Osteocyte (in vitro differentiated cells): ENCODE results near the gene ARSI. TPM values are rescaled to one million over a fixed set of nuclear protein-coding genes. Genes with fewer than 3 reads are reported as not detected.

ENCODE experiments used
- DNase-seq: peaks from one replicate; pipeline ENCODE4 v3.0.0; 2021; ENCODE audit warnings: mixed read lengths; ENCODE audit not compliant: unreplicated experiment; ENCODE audit errors: extremely low spot score
- H3K27ac Mint-ChIP-seq: one replicate; pipeline ENCODE4 v1.8.0; 2021; ENCODE audit warnings: mild to moderate bottlenecking, mixed read lengths; ENCODE audit not compliant: unreplicated experiment
- H3K27me3 Mint-ChIP-seq: one replicate; pipeline ENCODE4 v1.8.0; 2021; ENCODE audit warnings: mixed read lengths; ENCODE audit not compliant: unreplicated experiment
- H3K36me3 Mint-ChIP-seq: one replicate; pipeline ENCODE4 v1.8.0; 2021; ENCODE audit warnings: mixed read lengths; ENCODE audit not compliant: unreplicated experiment
- H3K4me1 Mint-ChIP-seq: one replicate; pipeline ENCODE4 v1.8.0; 2021; ENCODE audit warnings: mixed read lengths; ENCODE audit not compliant: unreplicated experiment
- H3K4me3 Mint-ChIP-seq: one replicate; pipeline ENCODE4 v1.8.0; 2021; ENCODE audit warnings: mild to moderate bottlenecking, moderate library complexity, mixed read lengths; ENCODE audit not compliant: unreplicated experiment
- H3K9me3 Mint-ChIP-seq: one replicate; pipeline ENCODE4 v1.8.0; 2021; ENCODE audit warnings: mixed read lengths; ENCODE audit not compliant: unreplicated experiment
- total RNA-seq: library from RNA; stranded (reverse); gene quantifications from 2 replicates; pipeline ENCODE4 v1.2.1, GENCODE V29; 2021
- TF ChIP-seq, protein P1 (sequence below): fragments of 200-600 bp; sonication (generic); IDR thresholded peaks from 2 replicates; pipeline ENCODE4 v1.5.0; 2021; ENCODE audit warnings: antibody characterized with exemption, mild to moderate bottlenecking, moderate library complexity

Gene ARSI
- total RNA-seq, 1 donor from 2014 or later: 0.51 TPM

DNA sequence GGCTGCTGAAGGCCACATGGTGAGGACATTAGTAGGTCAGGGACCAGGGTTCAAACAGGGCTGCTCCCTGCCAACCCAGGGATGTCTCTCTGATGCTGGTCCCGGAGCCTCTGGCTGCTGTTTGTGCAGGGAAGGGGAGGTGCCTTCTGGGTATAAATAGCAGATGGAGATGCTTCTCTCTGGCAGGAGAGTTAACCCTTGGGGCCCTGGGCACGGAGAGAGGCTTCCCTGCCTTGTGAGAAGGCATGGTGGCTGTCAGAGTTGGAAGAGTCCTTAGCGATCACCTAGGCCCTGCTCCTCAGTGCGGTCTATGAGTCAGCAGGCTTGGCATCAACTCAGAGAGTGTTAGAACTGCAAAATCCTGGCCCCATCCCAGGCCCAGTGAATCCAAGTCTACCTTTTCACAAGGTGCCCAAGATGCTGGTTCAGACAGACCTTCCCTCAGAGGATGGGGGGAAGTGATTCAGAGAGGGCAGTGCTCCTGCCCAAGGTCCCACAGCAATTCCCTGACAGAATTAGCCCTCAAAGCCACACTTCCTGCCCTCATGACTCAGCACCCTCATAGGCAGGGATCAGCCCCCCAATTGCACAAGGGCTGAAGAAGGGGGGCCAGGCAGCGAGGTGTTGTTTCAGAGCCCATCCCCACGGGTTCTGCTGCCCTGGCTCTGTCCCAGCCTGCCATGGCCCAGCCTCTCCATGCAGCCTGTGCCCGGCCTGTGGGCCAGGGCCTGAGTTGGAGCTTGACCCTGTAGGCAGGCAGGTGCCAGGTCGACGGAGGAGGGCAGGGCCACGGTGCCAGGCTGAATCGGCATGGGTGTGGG lies 38.7 kb downstream of the ARSI start:
- H3K4me3 Mint-ChIP-seq: no peak overlapping the region
- no peak for DNase-seq
- peaks cover 17% of the 10 kb centered on the region for H3K4me1 Mint-ChIP-seq
- H3K27me3 Mint-ChIP-seq: no peaks in the 10 kb centered on the region
- TF ChIP-seq, protein P1, sequence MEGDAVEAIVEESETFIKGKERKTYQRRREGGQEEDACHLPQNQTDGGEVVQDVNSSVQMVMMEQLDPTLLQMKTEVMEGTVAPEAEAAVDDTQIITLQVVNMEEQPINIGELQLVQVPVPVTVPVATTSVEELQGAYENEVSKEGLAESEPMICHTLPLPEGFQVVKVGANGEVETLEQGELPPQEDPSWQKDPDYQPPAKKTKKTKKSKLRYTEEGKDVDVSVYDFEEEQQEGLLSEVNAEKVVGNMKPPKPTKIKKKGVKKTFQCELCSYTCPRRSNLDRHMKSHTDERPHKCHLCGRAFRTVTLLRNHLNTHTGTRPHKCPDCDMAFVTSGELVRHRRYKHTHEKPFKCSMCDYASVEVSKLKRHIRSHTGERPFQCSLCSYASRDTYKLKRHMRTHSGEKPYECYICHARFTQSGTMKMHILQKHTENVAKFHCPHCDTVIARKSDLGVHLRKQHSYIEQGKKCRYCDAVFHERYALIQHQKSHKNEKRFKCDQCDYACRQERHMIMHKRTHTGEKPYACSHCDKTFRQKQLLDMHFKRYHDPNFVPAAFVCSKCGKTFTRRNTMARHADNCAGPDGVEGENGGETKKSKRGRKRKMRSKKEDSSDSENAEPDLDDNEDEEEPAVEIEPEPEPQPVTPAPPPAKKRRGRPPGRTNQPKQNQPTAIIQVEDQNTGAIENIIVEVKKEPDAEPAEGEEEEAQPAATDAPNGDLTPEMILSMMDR: no peak
- no peaks in the 10 kb centered on the region for H3K9me3 Mint-ChIP-seq
- H3K27ac Mint-ChIP-seq: no peak overlapping the region
- H3K36me3 Mint-ChIP-seq: no peaks in the 10 kb centered on the region

GRCh38 chr5:150263375-150263775 lies 39.3 kb downstream of the ARSI start:
- TF ChIP-seq, protein P1: no peak
- Mint-ChIP-seq H3K4me1 (peaks cover 17% of the 10 kb centered on the region), H3K27me3 (no peaks in the 10 kb centered on the region), H3K27ac (no peak overlapping the region), H3K9me3 (no peaks in the 10 kb centered on the region), H3K36me3 (no peaks in the 10 kb centered on the region), H3K4me3 (no peak overlapping the region)
- DNase-seq: no peak

DNA sequence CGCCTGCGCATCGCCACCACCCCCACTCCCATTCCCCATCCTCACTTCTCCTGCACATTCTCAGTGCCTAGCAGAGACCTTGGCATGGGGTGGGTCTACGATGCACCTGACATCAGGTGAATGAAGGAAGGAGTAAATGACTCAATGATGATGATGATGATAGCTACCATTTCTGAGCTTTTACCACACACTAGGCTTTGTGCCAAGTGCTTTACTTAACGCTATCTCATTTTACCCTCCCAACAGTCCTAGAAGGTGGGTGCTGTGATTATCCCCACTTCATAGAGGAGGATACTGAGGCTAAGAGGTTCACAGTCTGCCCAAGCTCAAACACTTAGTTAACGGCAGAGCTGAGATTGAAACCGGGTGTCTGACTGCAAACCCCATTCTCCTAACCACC lies 40.2 kb downstream of the ARSI start:
- TF ChIP-seq, protein P1: no peak
- no peak overlapping the region for H3K4me3 Mint-ChIP-seq
- H3K9me3 Mint-ChIP-seq: no peaks in the 10 kb centered on the region
- no peak for DNase-seq
- no peaks in the 10 kb centered on the region for H3K36me3 Mint-ChIP-seq
- H3K4me1 Mint-ChIP-seq: peaks cover 17% of the 10 kb centered on the region
- H3K27me3 Mint-ChIP-seq: no peaks in the 10 kb centered on the region
- no peak overlapping the region for H3K27ac Mint-ChIP-seq

GRCh38 chr5:150261231-150261630 lies 41.5 kb downstream of the ARSI start:
- DNase-seq: no peak
- TF ChIP-seq, protein P1: no peak
- Mint-ChIP-seq H3K27ac (no peak overlapping the region), H3K4me3 (no peak overlapping the region), H3K36me3 (no peaks in the 10 kb centered on the region), H3K4me1 (peaks cover 11% of the 10 kb centered on the region), H3K9me3 (no peaks in the 10 kb centered on the region), H3K27me3 (no peaks in the 10 kb centered on the region)

DNA sequence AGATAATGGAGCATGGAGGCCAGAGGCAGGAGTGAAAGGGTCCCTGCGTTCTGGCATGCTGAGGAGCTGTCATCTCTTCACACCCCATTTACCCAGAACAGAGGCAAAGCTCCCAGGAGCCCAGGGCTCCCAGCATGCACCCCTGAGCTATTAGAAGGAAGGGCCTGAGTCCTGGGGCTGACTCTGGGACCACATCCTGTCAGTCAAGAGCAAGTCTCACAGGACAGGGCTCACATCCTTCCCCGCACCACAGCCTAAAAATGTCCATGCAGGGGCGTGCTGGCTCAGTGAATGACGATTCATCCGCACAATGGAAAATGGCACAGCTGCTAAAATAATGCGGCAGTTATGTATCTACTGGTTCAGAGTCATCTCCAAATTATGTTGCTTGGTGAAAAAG lies 44.6 kb downstream of the ARSI start:
- H3K9me3 Mint-ChIP-seq: no peaks in the 10 kb centered on the region

More for the DNA sequence above, 44.6 kb downstream of the ARSI start:
- Mint-ChIP-seq H3K36me3 (no peaks in the 10 kb centered on the region), H3K4me3 (no peak overlapping the region), H3K27me3 (no peaks in the 10 kb centered on the region), H3K4me1 (no peaks in the 10 kb centered on the region), H3K27ac (no peak overlapping the region)
- TF ChIP-seq, protein P1: no peak
- DNase-seq: no peak
